Loucy (cell line): ENCODE measurements around the gene JARID2.
A peak's percentile ranks its signal among the peaks of the same experiment; 100 is the strongest.

Experiments
- CTCF ChIP-seq: fragments of 200-600 bp; sonication (generic); conservative IDR thresholded peaks from 2 replicates; pipeline ENCODE4 v1.5.1; 2014; ENCODE audit warnings: mild to moderate bottlenecking, antibody characterized with exemption, low read length
- EZH2phosphoT487 ChIP-seq: fragments of 200-600 bp; IDR thresholded peaks from 2 replicates; pipeline ENCODE4 v1.6.1; 2018; ENCODE audit warnings: antibody characterized with exemption, mild to moderate bottlenecking, moderate library complexity, borderline replicate concordance

DNA sequence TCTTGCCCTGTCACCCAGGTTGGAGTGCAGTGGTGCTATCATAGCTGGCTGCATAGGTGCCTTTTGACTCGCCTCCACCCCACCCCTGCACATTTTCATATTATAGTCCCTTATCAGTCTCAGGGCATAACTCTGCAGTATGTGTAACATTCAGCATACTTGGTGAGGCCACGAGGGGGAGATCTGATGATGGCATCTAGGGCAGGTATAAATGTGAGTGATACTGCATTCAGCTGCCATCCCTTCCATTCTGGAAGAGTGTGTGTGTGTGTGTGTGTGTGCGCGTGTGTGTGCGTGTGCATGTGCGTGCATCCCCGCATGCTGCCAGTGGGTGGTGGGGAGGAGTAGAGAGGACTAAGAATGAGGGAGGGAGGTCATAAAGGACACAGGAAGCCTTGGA lies 81.4 kb downstream of the JARID2 start:
- TF ChIP-seq CTCF (peak; percentile 49), EZH2phosphoT487 (no peak)
